OCI-LY7 (cell line): ENCODE measurements around the gene NFAM1. TPM values are rescaled to one million over a fixed set of nuclear protein-coding genes. Genes with fewer than 3 reads are reported as not detected.

Experiments
- BruUV-seq: library from RNA; stranded (reverse); fragments of 400-500 nt; replicated peaks from 2 replicates; lab custom pipeline; 2021; lab: Mats Ljungman, UMichigan
- CTCF ChIA-PET: fragments of 300-600 bp; sonication (Branson Sonifier 250); formaldehyde crosslinking; loops from one replicate; lab custom pipeline; 2022; ENCODE audit warnings: antibody characterized with exemption; ENCODE audit not compliant: unreplicated experiment; lab: Charles Lee
- POLR2A ChIA-PET: fragments of 300-600 bp; sonication (Branson Sonifier 250); formaldehyde crosslinking; loops from one replicate; lab custom pipeline; 2022; ENCODE audit warnings: antibody characterized with exemption; lab: Charles Lee
- DNase-seq: peaks from one replicate; pipeline ENCODE4 v3.0.0-alpha.2; 2015; ENCODE audit warnings: low spot score
- H2AFZ ChIP-seq: fragments of 200-600 bp; sonication (generic), shearing (Covaris generic); 2 replicates; pipeline ENCODE4 v1.6.1; 2014; ENCODE audit warnings: mild to moderate bottlenecking, antibody characterized with exemption, low read length, moderate library complexity
- H3K27ac ChIP-seq: fragments of 200-600 bp; sonication (generic); 2 replicates; pipeline ENCODE4 v1.5.1; 2014; ENCODE audit warnings: mixed run types, low read depth, mild to moderate bottlenecking, moderate library complexity, low read length, inconsistent platforms; ENCODE audit not compliant: poor library complexity, severe bottlenecking
- H3K36me3 ChIP-seq: fragments of 200-600 bp; sonication (generic); 2 replicates; pipeline ENCODE4 v1.6.1; 2014; ENCODE audit warnings: mild to moderate bottlenecking, antibody characterized with exemption, low read length, moderate library complexity, mixed read lengths; ENCODE audit not compliant: insufficient read depth
- H3K4me1 ChIP-seq: fragments of 200-600 bp; sonication (generic); 2 replicates; pipeline ENCODE4 v1.5.1; 2014; ENCODE audit warnings: mild to moderate bottlenecking, low read length; ENCODE audit not compliant: insufficient read depth, poor library complexity, severe bottlenecking
- H3K4me2 ChIP-seq: fragments of 200-600 bp; sonication (generic); 2 replicates; pipeline ENCODE4 v1.6.1; 2014; ENCODE audit warnings: mild to moderate bottlenecking, low read length
- H3K4me3 ChIP-seq: fragments of 200-600 bp; sonication (generic); 2 replicates; pipeline ENCODE4 v1.5.1; 2014; ENCODE audit warnings: mild to moderate bottlenecking, low read depth, low read length; ENCODE audit not compliant: poor library complexity, severe bottlenecking
- H3K79me2 ChIP-seq: fragments of 200-600 bp; sonication (generic); 2 replicates; pipeline ENCODE4 v1.6.1; 2016; ENCODE audit warnings: low read depth, mild to moderate bottlenecking, low read length, moderate library complexity, mixed read lengths; ENCODE audit not compliant: insufficient read depth
- H3K9me2 ChIP-seq: fragments of 200-600 bp; sonication (generic); 2 replicates; pipeline ENCODE4 v1.6.1; 2016; ENCODE audit warnings: mild to moderate bottlenecking, low read length, mixed read lengths; ENCODE audit not compliant: insufficient read depth
- H3K9me3 ChIP-seq: fragments of 200-600 bp; sonication (generic); 2 replicates; pipeline ENCODE4 v1.6.1; 2014; ENCODE audit warnings: mild to moderate bottlenecking, mixed run types, low read length, mixed read lengths
- H4K20me1 ChIP-seq: fragments of 200-600 bp; sonication (generic); 2 replicates; pipeline ENCODE4 v1.6.1; 2014; ENCODE audit warnings: mild to moderate bottlenecking, antibody characterized with exemption, low read length, moderate library complexity, mixed read lengths; ENCODE audit not compliant: insufficient read depth
- EZH2phosphoT487 ChIP-seq: fragments of 200-600 bp; sonication (generic); IDR thresholded peaks from 2 replicates; pipeline ENCODE4 v1.6.1; 2018; ENCODE audit warnings: low read depth, borderline replicate concordance, mild to moderate bottlenecking, mixed run types, antibody characterized with exemption, low read length, moderate library complexity, mixed read lengths
- intact Hi-C: fragments of 100-400 bp; cut with micrococcal nuclease; formaldehyde crosslinking; loops from one replicate; pipeline ENCODE4 v1.10.0; 2022; ENCODE audit not compliant: unreplicated experiment
- total RNA-seq, 2 experiments: library from RNA; depleted of rRNA in 1 of 2; stranded (reverse); fragments of >200 nt in 1 of 2; shearing (Covaris generic) in 1 of 2; gene quantifications; 2 replicates each; pipeline ENCODE4 v1.2.3, GENCODE V29; 2014 to 2022
- TF ChIP-seq, protein P1 (sequence below): fragments of 200-600 bp; sonication (generic); conservative IDR thresholded peaks from 2 replicates; pipeline ENCODE4 v1.5.1; 2014; ENCODE audit warnings: mild to moderate bottlenecking, antibody characterized with exemption, low read length, moderate library complexity, mixed read lengths

Gene NFAM1
- total RNA-seq, 2 experiments from 2014 or later = 0.16 to 0.88 TPM

DNA sequence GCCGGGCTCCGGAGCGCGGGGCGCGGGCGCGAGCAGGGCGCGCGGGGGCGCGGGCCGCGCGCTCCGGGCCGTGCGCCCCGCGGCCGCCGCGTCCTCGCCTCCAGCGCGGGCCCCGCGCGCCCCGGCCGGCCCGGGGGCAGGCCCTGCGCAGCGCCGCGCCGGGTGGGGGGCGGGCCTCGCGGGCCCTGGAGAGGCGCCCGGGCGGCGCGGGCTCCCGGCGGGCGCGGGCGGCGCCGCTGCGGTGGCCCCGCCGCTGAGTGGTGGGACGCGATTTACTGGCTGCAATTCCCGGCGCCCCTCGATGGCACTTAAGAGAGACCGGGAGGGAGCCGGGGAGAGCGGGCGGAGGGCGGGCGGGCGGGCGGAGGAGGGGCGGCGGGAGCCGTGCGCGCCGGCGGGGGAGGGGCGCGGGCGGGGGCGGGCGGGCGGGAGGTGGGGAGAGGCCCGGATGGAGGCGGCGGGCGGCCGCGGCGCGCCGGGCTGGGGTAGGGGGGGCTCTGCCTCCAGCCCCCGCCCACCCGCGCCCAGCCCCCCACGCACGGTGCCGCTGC is 88.6 kb downstream of the NFAM1 start:
- Histone ChIP-seq H3K9me2 (no peaks in the 10 kb centered on the region), H3K4me2 (no peak overlapping the region), H3K36me3 (no peaks in the 10 kb centered on the region), H3K9me3 (no peaks in the 10 kb centered on the region), H2AFZ (no peak overlapping the region), H3K79me2 (no peaks in the 10 kb centered on the region), H4K20me1 (no peaks in the 10 kb centered on the region), H3K27ac (no peak overlapping the region), H3K4me1 (no peaks in the 10 kb centered on the region), H3K4me3 (no peak overlapping the region)
- intact Hi-C loops = no loop called here
- no TSS peak for BruUV-seq
- no peak for DNase-seq
- TF ChIP-seq, protein P1, sequence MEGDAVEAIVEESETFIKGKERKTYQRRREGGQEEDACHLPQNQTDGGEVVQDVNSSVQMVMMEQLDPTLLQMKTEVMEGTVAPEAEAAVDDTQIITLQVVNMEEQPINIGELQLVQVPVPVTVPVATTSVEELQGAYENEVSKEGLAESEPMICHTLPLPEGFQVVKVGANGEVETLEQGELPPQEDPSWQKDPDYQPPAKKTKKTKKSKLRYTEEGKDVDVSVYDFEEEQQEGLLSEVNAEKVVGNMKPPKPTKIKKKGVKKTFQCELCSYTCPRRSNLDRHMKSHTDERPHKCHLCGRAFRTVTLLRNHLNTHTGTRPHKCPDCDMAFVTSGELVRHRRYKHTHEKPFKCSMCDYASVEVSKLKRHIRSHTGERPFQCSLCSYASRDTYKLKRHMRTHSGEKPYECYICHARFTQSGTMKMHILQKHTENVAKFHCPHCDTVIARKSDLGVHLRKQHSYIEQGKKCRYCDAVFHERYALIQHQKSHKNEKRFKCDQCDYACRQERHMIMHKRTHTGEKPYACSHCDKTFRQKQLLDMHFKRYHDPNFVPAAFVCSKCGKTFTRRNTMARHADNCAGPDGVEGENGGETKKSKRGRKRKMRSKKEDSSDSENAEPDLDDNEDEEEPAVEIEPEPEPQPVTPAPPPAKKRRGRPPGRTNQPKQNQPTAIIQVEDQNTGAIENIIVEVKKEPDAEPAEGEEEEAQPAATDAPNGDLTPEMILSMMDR = no peak
- TF ChIP-seq EZH2phosphoT487 = no peak
- ChIA-PET POLR2A (no interaction called here), CTCF (no interaction called here)

DNA sequence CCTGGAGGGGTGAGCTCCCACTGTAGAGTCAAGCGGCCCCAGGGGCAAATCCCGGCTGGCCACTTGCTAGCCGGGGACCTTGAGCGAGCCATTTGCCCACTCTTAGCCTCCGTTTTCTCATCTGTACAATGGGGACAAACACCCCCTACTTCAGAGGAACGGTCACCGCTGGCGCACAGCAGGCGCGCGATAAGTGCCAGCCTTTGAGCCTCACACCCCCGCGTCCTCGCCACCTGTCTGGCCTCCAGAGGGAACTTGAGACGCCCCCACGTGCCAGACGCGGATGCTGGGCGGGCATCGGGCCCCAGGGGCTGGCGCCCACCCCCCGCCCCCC is 89.1 kb downstream of the NFAM1 start:
- no peaks in the 10 kb centered on the region for H3K79me2 ChIP-seq
- no peaks in the 10 kb centered on the region for H3K9me2 ChIP-seq
- no peaks in the 10 kb centered on the region for H3K4me1 ChIP-seq
- no peak overlapping the region for H3K4me2 ChIP-seq
- DNase-seq = no peak
- TF ChIP-seq, protein P1 = no peak
- TF ChIP-seq EZH2phosphoT487 = no peak
- H3K4me3 ChIP-seq = no peak overlapping the region
- H4K20me1 ChIP-seq = no peaks in the 10 kb centered on the region
- no peaks in the 10 kb centered on the region for H3K9me3 ChIP-seq
- intact Hi-C loops = no loop called here
- BruUV-seq = no TSS peak
- no peak overlapping the region for H3K27ac ChIP-seq
- CTCF ChIA-PET = no interaction called here
- POLR2A ChIA-PET = no interaction called here
- H2AFZ ChIP-seq = no peak overlapping the region
- H3K36me3 ChIP-seq = no peaks in the 10 kb centered on the region

- H3K4me3 ChIP-seq = no peak overlapping the region
- H3K9me2 ChIP-seq = no peaks in the 10 kb centered on the region
- H3K4me2 ChIP-seq = no peak overlapping the region
- H4K20me1 ChIP-seq = no peaks in the 10 kb centered on the region
- no peaks in the 10 kb centered on the region for H3K9me3 ChIP-seq
- H3K36me3 ChIP-seq = no peaks in the 10 kb centered on the region
- ChIA-PET CTCF (no interaction called here), POLR2A (no interaction called here)
- TF ChIP-seq, protein P1 = no peak
- no peak for TF ChIP-seq EZH2phosphoT487
- BruUV-seq = no TSS peak
- H3K27ac ChIP-seq = no peak overlapping the region
- no peak overlapping the region for H2AFZ ChIP-seq
- intact Hi-C loops = no loop called here
- H3K79me2 ChIP-seq = no peaks in the 10 kb centered on the region
- no peak for DNase-seq
- H3K4me1 ChIP-seq = no peaks in the 10 kb centered on the region
Observed at GRCh38 chr22:42342426-42343120, 89.6 kb downstream of the NFAM1 start.
